ENCODE results near the gene ASGR1.

The ASGR1 gene

GRCh38 chr17:7195971-7196370, 16.8 kb upstream of the ASGR1 start:
- no peaks in the 10 kb centered on the region for H3K27me3 ChIP-seq (ENCODE audit: insufficient read depth, low read length, poor library complexity)
- H3K79me2 ChIP-seq (ENCODE audit: insufficient read depth, low read length), result no peaks in the 10 kb centered on the region
- DNase-seq, result no peak
- no peaks in the 10 kb centered on the region for H3K9me3 ChIP-seq (ENCODE audit: insufficient read depth, low read length, severe bottlenecking)
- TF ChIP-seq, protein P1, sequence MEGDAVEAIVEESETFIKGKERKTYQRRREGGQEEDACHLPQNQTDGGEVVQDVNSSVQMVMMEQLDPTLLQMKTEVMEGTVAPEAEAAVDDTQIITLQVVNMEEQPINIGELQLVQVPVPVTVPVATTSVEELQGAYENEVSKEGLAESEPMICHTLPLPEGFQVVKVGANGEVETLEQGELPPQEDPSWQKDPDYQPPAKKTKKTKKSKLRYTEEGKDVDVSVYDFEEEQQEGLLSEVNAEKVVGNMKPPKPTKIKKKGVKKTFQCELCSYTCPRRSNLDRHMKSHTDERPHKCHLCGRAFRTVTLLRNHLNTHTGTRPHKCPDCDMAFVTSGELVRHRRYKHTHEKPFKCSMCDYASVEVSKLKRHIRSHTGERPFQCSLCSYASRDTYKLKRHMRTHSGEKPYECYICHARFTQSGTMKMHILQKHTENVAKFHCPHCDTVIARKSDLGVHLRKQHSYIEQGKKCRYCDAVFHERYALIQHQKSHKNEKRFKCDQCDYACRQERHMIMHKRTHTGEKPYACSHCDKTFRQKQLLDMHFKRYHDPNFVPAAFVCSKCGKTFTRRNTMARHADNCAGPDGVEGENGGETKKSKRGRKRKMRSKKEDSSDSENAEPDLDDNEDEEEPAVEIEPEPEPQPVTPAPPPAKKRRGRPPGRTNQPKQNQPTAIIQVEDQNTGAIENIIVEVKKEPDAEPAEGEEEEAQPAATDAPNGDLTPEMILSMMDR (IDR thresholded peaks at IDR 0.05; ENCODE audit: borderline replicate concordance, extremely low read depth, low read length, poor library complexity, severe bottlenecking), result no peak
- TF ChIP-seq EZH2 (IDR thresholded peaks at IDR 0.05; ENCODE audit: borderline replicate concordance, low read depth, low read length, severe bottlenecking), result no peak
- H3K9ac ChIP-seq (ENCODE audit: low read depth, low read length), result no peak overlapping the region
- H3K27ac ChIP-seq (ENCODE audit: low read length), result no peak overlapping the region
- H4K20me1 ChIP-seq (ENCODE audit: insufficient read depth, low read length), result 0 out of 2 replicates have a peak, but pooled peaks cover 3% of the 10 kb centered on the region
- ATAC-seq (ENCODE audit: insufficient read depth, low read depth), result no peak
- no peak overlapping the region for H2AFZ ChIP-seq (ENCODE audit: low read depth, low read length)
- no peak overlapping the region for H3K4me2 ChIP-seq (ENCODE audit: insufficient read depth, low read length)
- H3K36me3 ChIP-seq (ENCODE audit: insufficient read depth, low read length), result peaks cover 22% of the 10 kb centered on the region
- H3K4me1 ChIP-seq (ENCODE audit: insufficient read depth, low read length), result no peaks in the 10 kb centered on the region
- no peak overlapping the region for H3K4me3 ChIP-seq (ENCODE audit: low read depth in 1 of 2, low read length in 2 of 2)

GRCh38 chr17:7192271-7192937, 13.2 kb upstream of the ASGR1 start:
- H3K4me1 ChIP-seq (ENCODE audit: insufficient read depth, low read length), result no peaks in the 10 kb centered on the region
- no peak overlapping the region for H3K9ac ChIP-seq (ENCODE audit: low read depth, low read length)
- 0 out of 2 replicates have a peak, but pooled peaks cover 3% of the 10 kb centered on the region for H4K20me1 ChIP-seq (ENCODE audit: insufficient read depth, low read length)
- H3K4me2 ChIP-seq (ENCODE audit: insufficient read depth, low read length), result no peak overlapping the region
- H3K79me2 ChIP-seq (ENCODE audit: insufficient read depth, low read length), result no peaks in the 10 kb centered on the region
- H3K4me3 ChIP-seq (ENCODE audit: low read depth in 1 of 2, low read length in 2 of 2), result no peak overlapping the region
- no peaks in the 10 kb centered on the region for H3K9me3 ChIP-seq (ENCODE audit: insufficient read depth, low read length, severe bottlenecking)
- no peak for DNase-seq
- TF ChIP-seq, protein P1 (IDR thresholded peaks at IDR 0.05; ENCODE audit: borderline replicate concordance, extremely low read depth, low read length, poor library complexity, severe bottlenecking), result no peak
- no peak for TF ChIP-seq EZH2 (IDR thresholded peaks at IDR 0.05; ENCODE audit: borderline replicate concordance, low read depth, low read length, severe bottlenecking)
- no peak overlapping the region for H3K27ac ChIP-seq (ENCODE audit: low read length)
- H3K27me3 ChIP-seq (ENCODE audit: insufficient read depth, low read length, poor library complexity), result no peaks in the 10 kb centered on the region
- no peak for ATAC-seq (ENCODE audit: insufficient read depth, low read depth)
- peaks cover 19% of the 10 kb centered on the region for H3K36me3 ChIP-seq (ENCODE audit: insufficient read depth, low read length)
- no peak overlapping the region for H2AFZ ChIP-seq (ENCODE audit: low read depth, low read length)

GRCh38 chr17:7191571-7192270, 12.6 kb upstream of the ASGR1 start:
- H3K4me3 ChIP-seq (ENCODE audit: low read depth in 1 of 2, low read length in 2 of 2), result no peak overlapping the region
- no peak overlapping the region for H3K9ac ChIP-seq (ENCODE audit: low read depth, low read length)
- H3K4me2 ChIP-seq (ENCODE audit: insufficient read depth, low read length), result no peak overlapping the region
- no peaks in the 10 kb centered on the region for H3K9me3 ChIP-seq (ENCODE audit: insufficient read depth, low read length, severe bottlenecking)
- no peak overlapping the region for H3K27ac ChIP-seq (ENCODE audit: low read length)
- TF ChIP-seq EZH2 (IDR thresholded peaks at IDR 0.05; ENCODE audit: borderline replicate concordance, low read depth, low read length, severe bottlenecking), result no peak
- TF ChIP-seq, protein P1 (IDR thresholded peaks at IDR 0.05; ENCODE audit: borderline replicate concordance, extremely low read depth, low read length, poor library complexity, severe bottlenecking), result no peak
- ATAC-seq (ENCODE audit: insufficient read depth, low read depth), result peak; percentile 87
- 0 out of 2 replicates have a peak, but pooled peaks cover 3% of the 10 kb centered on the region for H4K20me1 ChIP-seq (ENCODE audit: insufficient read depth, low read length)
- DNase-seq, result peak; percentile 66
- peaks cover 16% of the 10 kb centered on the region for H3K36me3 ChIP-seq (ENCODE audit: insufficient read depth, low read length)
- H3K79me2 ChIP-seq (ENCODE audit: insufficient read depth, low read length), result no peaks in the 10 kb centered on the region
- no peaks in the 10 kb centered on the region for H3K4me1 ChIP-seq (ENCODE audit: insufficient read depth, low read length)
- H3K27me3 ChIP-seq (ENCODE audit: insufficient read depth, low read length, poor library complexity), result no peaks in the 10 kb centered on the region
- H2AFZ ChIP-seq (ENCODE audit: low read depth, low read length), result no peak overlapping the region

Data from DND-41 (cell line).